Stimulated activated CD4-positive, alpha-beta T cell treated with anti-CD3 and anti-CD28 coated beads, Interleukin-15, amount 100 ng/mL, for 24 hours (primary cell): ENCODE data around the gene NHEJ1.

Experiments
- DNase-seq: peaks from one replicate; pipeline ENCODE4 v3.0.0-alpha.2; 2020

NHEJ1 gene

GRCh38 chr2:219182331-219183150 lies 21.9 kb upstream of the NHEJ1 start:
- no peak for DNase-seq

DNA sequence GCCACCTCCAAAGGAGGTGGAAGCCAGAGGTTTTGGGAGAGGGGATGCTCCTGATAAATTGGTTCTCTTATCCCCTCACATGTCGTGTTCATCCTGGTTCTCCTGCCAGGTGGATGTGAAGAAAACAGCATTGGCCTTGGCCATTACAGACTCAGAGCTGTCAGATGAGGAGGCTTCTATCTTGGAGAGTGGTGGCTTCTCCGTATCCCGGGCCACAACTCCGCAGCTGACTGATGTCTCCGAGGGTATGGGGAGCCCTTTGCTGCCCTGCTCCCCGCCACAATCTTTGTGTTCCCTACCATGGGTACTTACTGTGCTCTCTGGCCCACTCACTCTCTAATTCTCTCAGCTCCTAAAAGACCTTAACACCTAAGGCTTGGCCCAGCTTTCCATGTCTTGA lies 20.9 kb upstream of the NHEJ1 start:
- no peak for DNase-seq

GRCh38 chr2:219180961-219181360 lies 20.3 kb upstream of the NHEJ1 start:
- DNase-seq: no peak

DNA sequence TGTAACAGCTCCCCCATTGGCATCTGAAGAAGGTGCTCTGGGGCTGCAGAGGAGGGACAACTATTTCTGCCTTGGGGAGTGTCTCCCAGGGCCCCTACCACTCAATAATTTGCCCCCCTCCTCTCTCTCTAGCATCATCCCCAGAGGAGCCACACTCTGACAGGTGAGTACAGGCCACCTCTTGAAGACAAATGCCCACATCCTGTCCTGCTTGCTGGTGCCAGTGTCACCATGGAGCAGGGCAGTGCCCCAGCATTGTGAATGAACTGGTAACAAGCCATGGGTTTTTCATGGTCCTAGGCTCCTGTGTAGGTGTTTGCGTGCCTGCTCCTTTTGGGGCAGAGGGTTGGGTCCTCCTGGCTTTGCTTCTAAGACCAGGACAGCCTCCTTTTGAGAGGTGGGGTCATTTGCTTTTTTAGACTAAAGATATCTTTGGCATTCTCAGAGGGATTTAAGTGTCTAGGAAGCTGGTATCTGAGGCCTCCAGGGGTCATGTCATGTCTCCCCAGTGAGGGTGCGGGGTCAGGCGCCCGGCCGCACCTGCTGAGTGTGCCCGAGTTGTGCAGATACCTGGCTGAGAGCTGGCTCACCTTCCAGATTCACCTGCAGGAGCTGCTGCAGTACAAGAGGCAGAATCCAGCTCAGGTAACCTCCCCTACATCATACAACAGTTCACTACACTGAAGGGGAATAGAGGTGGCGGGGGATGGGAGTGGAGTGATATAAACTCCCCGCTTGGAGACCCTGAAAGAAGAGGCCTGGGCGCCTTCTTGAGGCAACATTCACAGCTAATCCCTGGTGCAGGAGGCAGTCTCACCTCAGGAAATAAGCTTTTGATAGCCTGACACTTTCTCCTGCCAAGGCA lies 19.2 kb upstream of the NHEJ1 start:
- no peak for DNase-seq

DNA sequence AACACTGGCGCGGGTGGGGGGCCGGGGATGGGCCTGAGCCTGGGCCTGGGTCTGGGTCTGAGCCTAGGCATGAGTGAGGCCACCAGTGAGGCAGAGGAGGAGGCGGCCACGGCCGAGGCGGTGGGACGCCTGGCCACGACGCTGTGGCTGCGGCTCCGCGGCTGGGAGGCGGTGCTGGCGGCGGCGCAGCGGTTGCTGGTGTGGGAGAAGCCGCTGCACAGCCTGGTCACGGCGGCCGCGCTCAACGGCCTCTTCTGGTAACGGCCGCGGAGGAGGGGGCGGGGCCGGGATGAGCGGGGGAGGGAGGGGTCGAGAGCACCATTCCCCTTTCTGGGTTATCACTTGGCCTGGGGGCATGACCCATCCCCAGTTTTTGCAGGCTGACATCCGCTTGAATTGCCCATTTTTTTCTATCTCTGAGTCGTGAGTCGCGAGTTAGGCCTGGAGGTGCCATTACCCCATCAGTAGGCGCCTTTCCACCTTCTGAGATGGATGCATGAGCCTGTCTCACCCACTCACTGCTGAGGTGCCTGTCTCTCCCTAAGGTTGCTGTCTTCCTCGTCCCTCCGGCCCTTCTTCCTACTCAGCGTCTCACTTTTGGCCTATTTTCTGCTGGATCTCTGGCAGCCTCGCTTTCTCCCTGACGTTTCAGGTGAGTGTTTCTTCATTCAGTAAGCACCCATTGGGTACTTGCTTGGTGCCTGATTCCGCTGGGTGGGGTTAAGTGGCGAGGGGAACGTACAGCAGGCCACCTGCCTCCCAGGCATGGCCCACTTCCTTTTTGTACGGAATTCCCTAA lies 18.0 kb upstream of the NHEJ1 start:
- peak; percentile 59 for DNase-seq

DNA sequence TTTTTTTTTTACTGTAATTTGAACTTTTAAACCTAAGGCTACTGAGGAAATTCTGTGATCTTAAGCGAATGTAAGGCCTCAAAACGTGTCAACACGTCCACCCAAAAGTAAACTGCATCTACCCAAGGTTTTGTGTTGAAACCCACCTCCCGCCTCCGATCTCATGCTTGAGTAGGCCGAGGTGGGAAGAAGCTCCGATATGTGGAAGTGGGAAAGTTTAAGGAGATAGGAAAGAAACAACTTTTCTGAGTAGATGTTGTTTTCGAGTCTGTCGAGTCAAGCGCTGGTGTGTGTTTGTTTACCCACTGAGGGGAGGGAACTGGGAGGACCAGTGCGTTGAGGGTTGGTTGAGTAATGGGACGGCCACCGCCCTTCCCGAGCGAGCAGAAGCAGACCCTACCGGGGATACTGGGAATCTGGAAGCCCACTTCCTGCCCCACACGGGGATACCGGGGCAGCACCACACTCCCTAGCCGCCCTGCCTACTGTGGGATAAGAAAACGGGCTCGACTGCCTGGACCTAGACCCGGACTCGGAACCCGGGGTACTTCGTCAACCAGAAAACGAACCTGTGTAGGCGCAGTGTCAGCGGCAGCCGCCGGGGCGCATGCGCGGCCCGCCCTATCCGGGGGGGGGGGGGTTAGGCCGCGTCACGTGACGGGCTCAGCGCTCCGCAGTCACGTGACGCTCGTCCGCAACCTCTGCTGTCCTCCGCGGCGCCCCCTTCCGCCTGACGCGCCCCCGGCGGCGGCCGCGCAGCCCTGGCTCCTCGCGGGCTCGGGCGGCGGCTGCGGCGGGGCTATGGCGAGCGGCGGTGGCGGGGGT lies 17.1 kb upstream of the NHEJ1 start, which contains the start of gene RETREG2:
Gene RETREG2 (plus strand): TSS at position 724 of the 825 bp plus-strand sequence. CDS start 78 bp downstream, at position 802.
- DNase-seq: peak; percentile 83

DNA sequence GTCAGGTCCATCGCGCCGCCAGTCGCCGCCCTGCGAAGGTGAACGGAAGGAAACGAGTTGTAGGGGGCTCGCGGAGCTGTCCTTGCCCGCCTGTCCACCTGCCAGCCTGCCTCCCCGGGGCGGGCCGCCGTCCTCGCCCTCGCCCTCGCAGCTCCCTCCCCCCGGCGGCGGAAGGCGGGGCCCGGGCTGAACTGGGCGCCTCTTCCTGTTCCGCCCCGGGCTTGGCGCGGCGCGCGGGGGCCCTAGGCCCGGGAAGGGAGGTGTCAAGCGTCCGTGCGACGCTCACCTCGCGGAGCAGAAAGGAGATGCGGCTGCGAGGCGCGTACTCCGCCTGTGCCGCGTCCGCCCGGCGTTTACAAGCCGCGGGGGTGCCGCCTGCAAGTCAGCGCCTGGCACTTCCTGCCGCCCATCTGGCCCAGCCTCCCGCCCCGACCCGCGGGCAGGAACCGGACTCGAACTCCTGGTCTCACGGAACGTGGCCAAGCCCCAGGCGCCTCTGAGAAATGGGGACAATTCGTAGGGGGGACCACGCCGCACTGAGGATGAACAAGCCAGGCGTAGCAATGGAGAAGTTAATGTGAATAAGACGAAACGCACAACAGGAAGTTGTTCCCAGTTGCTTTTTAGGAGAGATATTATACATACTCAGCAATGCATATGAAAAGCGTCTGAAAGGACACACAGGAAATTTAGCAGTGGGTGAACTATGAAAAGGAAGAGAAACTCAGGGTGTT lies 16.4 kb upstream of the NHEJ1 start, which contains the start of gene CNPPD1:
Gene CNPPD1 (minus strand): TSS at position 108 of the 734 bp plus-strand sequence. CDS start 97 bp downstream, at position 11.
- DNase-seq: peak; percentile 92

DNA sequence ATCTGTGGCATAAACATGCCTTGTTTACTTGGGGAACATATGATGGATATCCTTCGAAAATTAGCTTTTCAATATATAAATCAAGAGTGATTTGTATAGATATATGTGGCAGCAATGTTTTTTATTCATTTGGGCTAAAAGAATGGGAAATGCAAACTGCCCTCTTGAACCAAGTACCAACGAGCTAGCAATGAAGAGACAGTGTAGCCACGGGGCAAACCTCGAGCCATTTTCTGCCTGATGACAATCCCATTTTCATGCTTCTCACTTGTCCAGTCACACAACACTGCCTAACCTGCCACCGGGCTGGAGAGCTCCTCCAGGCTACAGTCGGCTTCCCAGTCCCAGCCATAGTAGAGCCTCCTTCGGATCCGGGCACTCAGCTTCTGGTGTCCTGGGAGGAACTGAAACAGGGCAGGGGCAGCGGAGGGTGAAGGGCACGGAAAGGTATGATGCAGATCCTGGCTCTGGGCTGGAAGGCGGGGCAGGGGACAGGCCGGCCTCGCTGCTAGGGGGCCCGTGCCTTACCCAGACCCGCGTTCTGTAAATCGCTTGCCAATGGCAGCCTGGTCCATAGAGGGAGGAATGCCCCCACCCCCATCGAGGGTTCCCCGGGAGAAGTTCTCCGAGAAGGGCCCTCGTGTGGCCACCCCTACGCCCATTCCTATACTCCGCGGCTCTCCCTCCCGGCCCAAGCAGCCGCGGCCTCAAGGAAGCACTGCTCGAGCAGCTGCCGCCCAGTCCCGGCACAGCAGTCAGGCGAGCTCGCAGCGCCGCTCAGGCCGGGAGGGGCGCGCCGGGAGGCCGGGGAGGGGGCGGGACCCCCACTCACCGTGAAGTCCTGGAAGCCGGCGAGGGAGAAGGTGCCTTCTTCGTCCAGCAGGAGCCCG lies 15.6 kb upstream of the NHEJ1 start:
- peak; percentile 59 for DNase-seq

DNA sequence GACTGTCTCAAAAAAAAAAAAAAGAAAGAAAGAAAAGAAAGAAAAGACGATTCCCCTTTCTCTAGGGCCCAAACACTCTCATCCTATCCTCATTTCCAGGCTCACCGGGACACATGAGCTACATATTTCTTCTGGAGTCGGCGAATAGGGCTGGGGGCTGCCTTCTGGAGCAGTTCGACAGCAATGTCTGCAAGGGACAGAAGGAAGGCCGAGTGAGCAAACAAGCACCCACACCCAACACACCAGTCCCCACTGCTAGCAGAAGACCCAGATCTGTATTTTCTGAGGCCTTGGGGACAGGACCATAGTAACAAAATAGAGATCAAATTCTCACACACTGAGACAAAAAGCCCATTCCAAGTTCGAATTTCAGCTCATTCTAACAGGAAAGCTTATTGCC lies 14.9 kb upstream of the NHEJ1 start:
- DNase-seq: no peak

GRCh38 chr2:219174801-219175200 lies 14.2 kb upstream of the NHEJ1 start:
- no peak for DNase-seq

- DNase-seq: no peak
Observed at GRCh38 chr2:219174146-219174545, 13.5 kb upstream of the NHEJ1 start.

- no peak for DNase-seq
Observed at GRCh38 chr2:219173176-219173575, 12.6 kb upstream of the NHEJ1 start.

DNA sequence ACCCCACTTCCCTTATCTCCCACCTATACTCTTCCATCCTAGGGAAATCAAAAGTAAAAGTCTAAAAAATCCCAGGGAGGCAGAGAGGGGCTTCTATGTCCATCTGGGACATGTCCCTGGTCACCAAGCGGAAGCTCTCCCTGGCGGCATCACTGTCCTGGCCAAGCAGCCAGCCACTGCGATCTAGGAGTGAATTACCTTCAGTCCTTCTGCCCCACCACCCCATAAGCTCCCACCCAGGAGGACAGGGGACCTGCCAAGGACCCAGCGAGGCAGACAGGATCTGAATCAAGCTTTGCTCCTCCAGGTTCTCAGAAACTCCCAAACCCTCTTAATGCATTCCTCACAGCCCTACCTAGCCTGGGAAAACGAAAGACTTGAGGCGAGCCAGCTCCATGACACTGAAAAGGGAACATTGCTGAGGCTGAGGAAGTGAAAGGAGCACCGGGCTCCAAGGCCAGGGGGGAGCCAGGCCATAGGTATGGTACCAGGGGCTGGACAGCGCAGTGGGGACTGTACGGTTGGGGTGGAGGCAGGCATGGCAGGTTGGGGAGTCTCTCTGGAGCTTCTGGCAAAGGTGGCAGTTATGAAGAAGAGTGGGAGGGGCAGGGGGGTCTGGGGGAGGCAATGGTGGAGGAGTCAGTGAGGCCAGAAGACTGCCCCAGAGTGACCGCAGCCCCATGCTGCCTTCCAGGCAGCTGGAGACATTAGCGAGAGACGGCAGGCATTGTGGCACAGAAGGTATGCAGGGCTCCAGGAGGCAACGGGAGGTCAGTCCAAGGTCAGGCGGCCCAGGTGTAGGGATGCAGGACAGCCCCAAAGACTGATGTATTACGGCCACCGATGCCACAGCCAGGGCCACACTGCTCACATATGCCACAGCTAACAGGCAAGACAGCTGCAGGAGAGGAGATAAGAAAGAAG lies 11.9 kb upstream of the NHEJ1 start:
- DNase-seq: no peak

DNA sequence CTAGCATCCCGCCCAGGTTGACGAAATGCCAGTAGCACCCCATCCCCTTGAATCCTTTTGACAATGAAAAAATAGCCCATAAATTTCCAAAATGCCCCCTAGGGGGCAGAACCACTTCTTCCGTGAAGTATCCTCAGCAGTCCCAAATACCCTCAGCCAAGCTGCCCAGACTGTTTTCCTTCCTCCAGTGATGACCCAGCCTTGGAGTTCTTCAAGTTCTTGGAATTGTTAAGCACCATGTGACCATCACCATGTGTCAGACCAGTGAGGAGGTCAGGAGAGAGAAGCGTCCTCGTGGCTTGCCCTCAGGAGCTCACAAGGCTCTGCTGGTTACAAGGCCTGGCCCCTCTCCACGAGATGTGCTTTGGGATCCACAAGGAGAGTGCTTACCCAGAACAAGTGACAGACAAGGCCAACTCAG lies 10.6 kb upstream of the NHEJ1 start:
- DNase-seq: peak; percentile 40

DNA sequence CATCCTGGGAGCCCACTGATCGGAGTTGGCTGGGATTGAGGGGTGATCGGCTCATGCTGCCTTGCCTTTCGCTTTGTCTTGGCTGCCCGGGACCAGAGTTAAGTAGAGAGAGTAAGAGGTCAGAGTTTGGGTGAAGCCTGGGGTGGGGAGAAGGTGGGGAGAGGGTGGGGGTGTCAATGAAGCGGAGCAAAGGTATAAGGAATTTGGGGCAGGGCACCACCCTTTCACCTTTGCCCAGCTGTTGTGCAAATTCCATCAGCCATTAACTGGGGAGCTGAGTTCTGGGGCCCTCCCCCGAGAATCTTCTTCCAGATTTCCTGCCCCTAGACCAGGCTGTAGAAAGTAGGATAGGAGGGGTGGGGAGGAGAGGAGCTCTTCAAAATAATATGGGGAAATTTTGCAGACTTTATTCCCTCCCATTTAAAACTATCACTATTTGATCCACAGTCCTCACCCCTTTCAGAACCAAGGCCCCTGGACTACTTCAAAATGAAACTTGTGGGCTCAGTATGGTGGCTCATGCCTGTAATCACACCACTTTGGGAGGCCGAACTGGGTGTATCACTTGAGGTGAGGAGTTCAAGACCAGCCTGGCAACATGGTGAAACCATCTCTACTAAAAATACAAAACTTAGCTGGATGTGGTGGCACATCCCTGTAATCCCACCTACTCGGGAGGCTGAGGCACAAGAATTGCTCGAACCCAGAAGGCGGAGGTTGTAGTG lies 9.5 kb upstream of the NHEJ1 start, which contains the start of gene SLC23A3:
Gene SLC23A3 (minus strand): TSS at position 100 of the 725 bp plus-strand sequence. CDS start 45 bp downstream, at position 55.
- DNase-seq: no peak

GRCh38 chr2:219168932-219169331 lies 8.3 kb upstream of the NHEJ1 start:
- no peak for DNase-seq

DNA sequence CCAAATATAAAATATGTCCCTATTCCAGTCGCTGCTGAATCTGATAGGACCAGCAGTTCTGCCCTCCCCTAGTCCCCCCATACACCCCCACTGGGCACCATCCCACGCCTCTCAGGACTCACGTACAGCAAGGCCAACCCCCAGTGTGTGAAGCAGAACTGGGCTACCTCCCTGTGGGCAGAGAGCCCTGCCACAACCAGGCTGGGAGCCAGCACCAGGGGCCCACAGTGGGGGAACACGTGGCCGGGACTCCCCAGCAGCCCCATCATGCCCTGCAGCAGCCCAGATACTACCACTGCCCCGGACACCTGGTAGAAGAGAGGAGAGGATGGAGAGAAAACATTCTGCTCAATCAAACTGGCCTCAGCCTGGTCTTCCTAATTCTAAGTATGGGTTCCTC lies 7.9 kb upstream of the NHEJ1 start:
- no peak for DNase-seq

- DNase-seq: no peak
Observed at GRCh38 chr2:219167997-219168396, 7.4 kb upstream of the NHEJ1 start.
